SU-DHL-6 (cell line): Measurements from ENCODE around the gene GPR160.

Source experiments
- H2AFZ ChIP-seq: fragments of 200-600 bp; sonication (generic); 2 replicates; pipeline ENCODE4 v1.6.1; 2014; ENCODE audit warnings: low read depth, mild to moderate bottlenecking, moderate library complexity, mixed read lengths, antibody characterized with exemption, low read length; ENCODE audit not compliant: severe bottlenecking
- H3F3A ChIP-seq: fragments of 200-600 bp; shearing (Covaris generic); 2 replicates; pipeline ENCODE4 v1.6.0; 2016; ENCODE audit warnings: antibody characterized with exemption, mild to moderate bottlenecking; ENCODE audit not compliant: insufficient read depth
- H3K27ac ChIP-seq: fragments of 200-600 bp; sonication (generic); 2 replicates; pipeline ENCODE4 v1.5.1; 2016; ENCODE audit warnings: low read depth, mild to moderate bottlenecking, low read length, moderate library complexity, mixed read lengths
- H3K27me3 ChIP-seq: fragments of 200-600 bp; sonication (generic), shearing (Covaris generic); 2 replicates; pipeline ENCODE4 v1.6.0; 2014; ENCODE audit warnings: mild to moderate bottlenecking, low read length
- H3K36me3 ChIP-seq: fragments of 200-600 bp; sonication (generic); 2 replicates; pipeline ENCODE4 v1.6.1; 2014; ENCODE audit warnings: mild to moderate bottlenecking, low read length, mixed read lengths
- H3K4me2 ChIP-seq: fragments of 300-600, 200-600 bp; shearing (Covaris generic), sonication (generic); 2 replicates; pipeline ENCODE4 v1.6.0; 2014; ENCODE audit warnings: low read length, low read depth, mild to moderate bottlenecking; ENCODE audit not compliant: poor library complexity, severe bottlenecking
- H3K4me3 ChIP-seq: fragments of 200-600 bp; sonication (generic); 2 replicates; pipeline ENCODE4 v1.5.1; 2014; ENCODE audit warnings: antibody characterized with exemption, low read length, mild to moderate bottlenecking, mixed read lengths; ENCODE audit not compliant: insufficient read depth, poor library complexity, severe bottlenecking
- H3K79me2 ChIP-seq: fragments of 200-600 bp; sonication (generic); 2 replicates; pipeline ENCODE4 v1.6.1; 2014; ENCODE audit warnings: mild to moderate bottlenecking, low read length, moderate library complexity; ENCODE audit not compliant: insufficient read depth
- H3K9ac ChIP-seq: fragments of 200-600 bp; sonication (generic); 2 replicates; pipeline ENCODE4 v1.7.0; 2014; ENCODE audit warnings: mild to moderate bottlenecking, low read length
- H3K9me2 ChIP-seq: fragments of 200-600 bp; sonication (generic); replicated peaks from 2 replicates; pipeline ENCODE4 v1.6.1; 2014; ENCODE audit warnings: low read length; ENCODE audit not compliant: insufficient read depth
- H3K9me3 ChIP-seq: fragments of 200-600 bp; sonication (generic); 2 replicates; pipeline ENCODE4 v1.6.1; 2014; ENCODE audit warnings: low read length, mixed read lengths; ENCODE audit not compliant: insufficient read depth
- H4K20me1 ChIP-seq: fragments of 200-600 bp; sonication (generic); 2 replicates; pipeline ENCODE4 v1.6.1; 2014; ENCODE audit warnings: low read depth, mild to moderate bottlenecking, antibody characterized with exemption, low read length, moderate library complexity, mixed read lengths
- CTCF ChIP-seq: fragments of 200-600 bp; sonication (generic); IDR thresholded peaks from one replicate; pipeline ENCODE4 v1.5.1; 2017; ENCODE audit warnings: antibody characterized with exemption, mild to moderate bottlenecking, low read length, moderate library complexity; ENCODE audit not compliant: insufficient read depth, poor library complexity, severe bottlenecking
- EZH2phosphoT487 ChIP-seq: fragments of 200-600 bp; sonication (generic), shearing (Covaris generic); conservative IDR thresholded peaks from 2 replicates; pipeline ENCODE4 v1.6.1; 2018; ENCODE audit warnings: mild to moderate bottlenecking, antibody characterized with exemption, low read length, moderate library complexity, mixed read lengths

Gene GPR160

GRCh38 chr3:170063691-170064090 is 25.9 kb downstream of the GPR160 start:
- no peaks in the 10 kb centered on the region for H3K27me3 ChIP-seq
- H2AFZ ChIP-seq, result no peak overlapping the region
- H3K9me2 ChIP-seq, result no peaks in the 10 kb centered on the region
- no peak overlapping the region for H3K27ac ChIP-seq
- no peaks in the 10 kb centered on the region for H3K36me3 ChIP-seq
- H3K4me2 ChIP-seq, result no peak overlapping the region
- no peak overlapping the region for H3K9ac ChIP-seq
- no peaks in the 10 kb centered on the region for H3K79me2 ChIP-seq
- TF ChIP-seq EZH2phosphoT487, result no peak
- no peak for TF ChIP-seq CTCF
- no peaks in the 10 kb centered on the region for H3K9me3 ChIP-seq
- H3F3A ChIP-seq, result no peaks in the 10 kb centered on the region
- no peaks in the 10 kb centered on the region for H4K20me1 ChIP-seq
- no peak overlapping the region for H3K4me3 ChIP-seq

DNA sequence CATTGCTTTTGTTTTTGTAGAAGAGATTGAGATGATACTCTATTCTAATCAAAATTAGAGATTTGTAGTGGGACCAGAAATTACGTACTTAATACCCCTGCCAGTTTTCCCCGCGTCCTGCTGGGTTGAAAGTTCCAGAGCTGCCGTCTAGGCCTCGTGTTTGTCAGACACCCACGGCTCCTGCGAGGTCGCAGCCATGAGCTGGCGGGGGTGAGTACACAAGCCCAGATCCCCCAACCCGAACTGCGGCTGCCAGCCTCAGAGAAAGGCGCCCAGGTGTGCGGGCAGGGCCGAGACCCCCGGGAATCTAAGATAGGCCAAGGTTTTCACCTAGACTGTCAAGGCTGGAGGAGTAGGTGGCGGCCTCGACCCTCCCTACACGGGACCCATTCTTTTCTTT is 26.3 kb downstream of the GPR160 start:
- no peaks in the 10 kb centered on the region for H3K79me2 ChIP-seq
- H3K4me2 ChIP-seq, result no peak overlapping the region

GRCh38 chr3:170075441-170076091 is 37.8 kb downstream of the GPR160 start:
- H3K4me3 ChIP-seq, result no peak overlapping the region
- no peak overlapping the region for H3K4me2 ChIP-seq
- TF ChIP-seq CTCF (no peak), EZH2phosphoT487 (no peak)
- H3K36me3 ChIP-seq, result no peaks in the 10 kb centered on the region
- H3K9ac ChIP-seq, result no peak overlapping the region
- H3F3A ChIP-seq, result peaks cover 11% of the 10 kb centered on the region; the same call in 1 of the 2 replicates
- H3K9me2 ChIP-seq, result no peaks in the 10 kb centered on the region
- H3K9me3 ChIP-seq, result no peaks in the 10 kb centered on the region
- H2AFZ ChIP-seq, result no peak overlapping the region
- no peak overlapping the region for H3K27ac ChIP-seq
- no peaks in the 10 kb centered on the region for H3K27me3 ChIP-seq
- no peaks in the 10 kb centered on the region for H3K79me2 ChIP-seq
- no peaks in the 10 kb centered on the region for H4K20me1 ChIP-seq

More for the DNA sequence above, 26.3 kb downstream of the GPR160 start:
- Histone ChIP-seq H3K9me3 (no peaks in the 10 kb centered on the region), H3K36me3 (no peaks in the 10 kb centered on the region), H3K27ac (no peak overlapping the region), H3F3A (no peaks in the 10 kb centered on the region), H3K4me3 (no peak overlapping the region), H4K20me1 (no peaks in the 10 kb centered on the region), H2AFZ (no peak overlapping the region), H3K27me3 (no peaks in the 10 kb centered on the region), H3K9me2 (no peaks in the 10 kb centered on the region), H3K9ac (no peak overlapping the region)
- TF ChIP-seq EZH2phosphoT487, result no peak
- TF ChIP-seq CTCF, result no peak
